ENCODE data around the gene CHST11.

DNA sequence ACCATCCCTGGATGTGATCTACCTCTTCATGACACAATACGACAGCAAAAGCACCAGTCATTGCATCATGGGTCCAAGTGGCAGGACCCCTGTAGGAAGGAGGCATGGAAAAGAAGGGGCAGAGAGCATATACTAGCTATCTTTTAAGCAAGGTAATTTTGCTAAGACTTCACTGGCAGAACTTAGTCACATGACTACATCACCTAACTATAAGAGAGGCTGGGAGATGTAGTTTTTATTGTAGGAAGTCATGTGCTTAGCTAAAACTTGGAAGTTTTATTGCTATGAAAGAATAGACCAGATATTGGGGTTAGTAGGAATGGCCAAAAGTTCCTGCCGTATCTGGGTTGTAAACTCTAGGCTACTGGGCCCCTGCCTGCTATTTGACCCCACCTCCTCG is 18.6 kb upstream of the CHST11 start:
- TF ChIP-seq, protein P1, sequence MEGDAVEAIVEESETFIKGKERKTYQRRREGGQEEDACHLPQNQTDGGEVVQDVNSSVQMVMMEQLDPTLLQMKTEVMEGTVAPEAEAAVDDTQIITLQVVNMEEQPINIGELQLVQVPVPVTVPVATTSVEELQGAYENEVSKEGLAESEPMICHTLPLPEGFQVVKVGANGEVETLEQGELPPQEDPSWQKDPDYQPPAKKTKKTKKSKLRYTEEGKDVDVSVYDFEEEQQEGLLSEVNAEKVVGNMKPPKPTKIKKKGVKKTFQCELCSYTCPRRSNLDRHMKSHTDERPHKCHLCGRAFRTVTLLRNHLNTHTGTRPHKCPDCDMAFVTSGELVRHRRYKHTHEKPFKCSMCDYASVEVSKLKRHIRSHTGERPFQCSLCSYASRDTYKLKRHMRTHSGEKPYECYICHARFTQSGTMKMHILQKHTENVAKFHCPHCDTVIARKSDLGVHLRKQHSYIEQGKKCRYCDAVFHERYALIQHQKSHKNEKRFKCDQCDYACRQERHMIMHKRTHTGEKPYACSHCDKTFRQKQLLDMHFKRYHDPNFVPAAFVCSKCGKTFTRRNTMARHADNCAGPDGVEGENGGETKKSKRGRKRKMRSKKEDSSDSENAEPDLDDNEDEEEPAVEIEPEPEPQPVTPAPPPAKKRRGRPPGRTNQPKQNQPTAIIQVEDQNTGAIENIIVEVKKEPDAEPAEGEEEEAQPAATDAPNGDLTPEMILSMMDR (optimal IDR thresholded peaks at IDR 0.05 in 1 of 3, IDR thresholded peaks at IDR 0.05 in 1 of 3, conservative IDR thresholded peaks at IDR 0.05 in 1 of 3; ENCODE audit: extremely low read depth in 1 of 3, insufficient read depth in 2 of 3, low read length in 3 of 3) = no peak
- TF ChIP-seq EZH2 (IDR thresholded peaks at IDR 0.05; ENCODE audit: low read length) = no peak
